PFSK-1 (cell line): ENCODE results near the gene CACNA2D2.

Experiments used
- FOXP2 ChIP-seq: optimal IDR thresholded peaks from 2 replicates; pipeline ENCODE3; 2011; ENCODE audit warnings: borderline replicate concordance, control low read depth, inconsistent platforms; ENCODE audit not compliant: insufficient read depth; ENCODE audit errors: extremely low read length, extremely low read depth
- POLR2AphosphoS5 ChIP-seq: IDR thresholded peaks from 2 replicates; pipeline ENCODE4 v1.6.1; 2012; ENCODE audit warnings: low read depth, mild to moderate bottlenecking, control low read depth, low read length, moderate library complexity
- REST ChIP-seq, 2 experiments: IDR thresholded peaks; 2 replicates each; pipeline versions ENCODE4 v1.6.1 to v1.8.0; 2011 to 2012; ENCODE audit warnings: low read depth in 2 of 2, low read length in 2 of 2, control low read depth in 1 of 2, inconsistent platforms in 1 of 2, mild to moderate bottlenecking in 1 of 2, moderate library complexity in 1 of 2; ENCODE audit not compliant: insufficient read depth in 1 of 2
- SIN3A ChIP-seq: IDR thresholded peaks from 2 replicates; pipeline ENCODE4 v1.6.1; 2012; ENCODE audit warnings: mild to moderate bottlenecking, low read length, moderate library complexity, borderline replicate concordance; ENCODE audit not compliant: insufficient read depth
- TAF1 ChIP-seq: IDR thresholded peaks from 2 replicates; pipeline ENCODE4 v1.6.1; 2012; ENCODE audit warnings: low read length, control low read depth, borderline replicate concordance; ENCODE audit not compliant: insufficient read depth

CACNA2D2 gene

GRCh38 chr3:50418850-50419249 is 84.6 kb downstream of the CACNA2D2 start:
- TF ChIP-seq FOXP2: no peak
- no peak for TF ChIP-seq TAF1
- no peak for TF ChIP-seq REST (IDR thresholded peaks at IDR 0.05; ENCODE audit: insufficient read depth in 1 of 2, low read depth in 2 of 2, low read length in 2 of 2)
- TF ChIP-seq SIN3A: no peak
- no peak for TF ChIP-seq POLR2AphosphoS5

GRCh38 chr3:50417637-50418033 is 85.8 kb downstream of the CACNA2D2 start:
- TF ChIP-seq TAF1 (no peak), FOXP2 (no peak), REST (IDR thresholded peaks at IDR 0.05; ENCODE audit: insufficient read depth in 1 of 2, low read depth in 2 of 2, low read length in 2 of 2) (no peak)

- TF ChIP-seq TAF1 (no peak), FOXP2 (no peak), POLR2AphosphoS5 (no peak), REST (IDR thresholded peaks at IDR 0.05; ENCODE audit: insufficient read depth in 1 of 2, low read depth in 2 of 2, low read length in 2 of 2) (no peak), SIN3A (no peak)
Observed at GRCh38 chr3:50416736-50417636, 86.4 kb downstream of the CACNA2D2 start.

GRCh38 chr3:50415816-50416215 is 87.6 kb downstream of the CACNA2D2 start:
- TF ChIP-seq FOXP2 (no peak), REST (IDR thresholded peaks at IDR 0.05; ENCODE audit: insufficient read depth in 1 of 2, low read depth in 2 of 2, low read length in 2 of 2) (no peak), TAF1 (no peak), SIN3A (no peak), POLR2AphosphoS5 (no peak)
